Endodermal cell (in vitro differentiated cells): ENCODE data around the gene FADS1. TPM values are rescaled to one million over a fixed set of nuclear protein-coding genes. Genes with fewer than 3 reads are reported as not detected.

Experiments used
- DNase-seq: peaks from one replicate; pipeline ENCODE4 v3.0.0-alpha.2; 2017
- H3K27ac ChIP-seq: 2 replicates; pipeline ENCODE4 v1.5.1; 2013; ENCODE audit warnings: mild to moderate bottlenecking, low read depth, low read length, moderate library complexity
- H3K27me3 ChIP-seq: 2 replicates; pipeline ENCODE4 v1.6.1; 2013; ENCODE audit warnings: mild to moderate bottlenecking, low read length, moderate library complexity; ENCODE audit not compliant: insufficient read depth, control insufficient read depth, poor library complexity, severe bottlenecking
- H3K36me3 ChIP-seq: 2 replicates; pipeline ENCODE4 v1.7.0; 2013; ENCODE audit warnings: mild to moderate bottlenecking, low read length, moderate library complexity; ENCODE audit not compliant: control insufficient read depth, insufficient read depth
- H3K4me1 ChIP-seq: one replicate; pipeline ENCODE4 v1.7.0; 2013; ENCODE audit warnings: low read length; ENCODE audit not compliant: control insufficient read depth, insufficient read depth
- H3K4me3 ChIP-seq: 2 replicates; pipeline ENCODE4 v1.5.1; 2013; ENCODE audit warnings: mild to moderate bottlenecking, low read length, moderate library complexity
- H3K9ac ChIP-seq: 2 replicates; pipeline ENCODE4 v1.6.1; 2013; ENCODE audit warnings: mild to moderate bottlenecking, low read length, moderate library complexity; ENCODE audit not compliant: poor library complexity, severe bottlenecking; ENCODE audit errors: extremely low read depth
- H3K9me3 ChIP-seq: 2 replicates; pipeline ENCODE4 v1.6.1; 2013; ENCODE audit warnings: mild to moderate bottlenecking, low read length, moderate library complexity; ENCODE audit not compliant: control insufficient read depth
- H3K27ac Mint-ChIP-seq: 2 replicates; pipeline ENCODE4 v1.8.0; 2020; ENCODE audit warnings: mixed read lengths
- H3K27me3 Mint-ChIP-seq: 2 replicates; pipeline ENCODE4 v1.8.0; 2021; ENCODE audit warnings: mild to moderate bottlenecking, mixed read lengths; ENCODE audit not compliant: insufficient read depth
- H3K36me3 Mint-ChIP-seq: 2 replicates; pipeline ENCODE4 v1.8.0; 2020; ENCODE audit warnings: low read depth, mixed read lengths
- H3K4me1 Mint-ChIP-seq: 2 replicates; pipeline ENCODE4 v1.8.0; 2020; ENCODE audit warnings: mixed read lengths
- H3K4me3 Mint-ChIP-seq: 2 replicates; pipeline ENCODE4 v1.8.0; 2020; ENCODE audit warnings: mild to moderate bottlenecking, moderate library complexity, mixed read lengths
- H3K9me3 Mint-ChIP-seq: 2 replicates; pipeline ENCODE4 v1.8.0; 2020; ENCODE audit warnings: mild to moderate bottlenecking, mixed read lengths
- CTCF ChIP-seq: fragments of 200-600 bp; sonication (generic); conservative IDR thresholded peaks from 2 replicates; pipeline ENCODE4 v1.5.0; 2021; ENCODE audit warnings: antibody characterized with exemption, mild to moderate bottlenecking
- whole genome bisulfite sequencing, 2 experiments: methylation state at CpG; one replicate each; pipeline versions ENCODE4 v1.1.5 to v1.1.7; 2013; ENCODE audit warnings: missing lambda C conversion rate in 2 of 2, mixed read lengths in 1 of 2; ENCODE audit not compliant: insufficient coverage in 1 of 2, insufficient read length in 1 of 2; 5-methylcytosine and 5-hydroxymethylcytosine counted together
- total RNA-seq, 2 donors: library from RNA; stranded (reverse); fragmentation: NEBNext Ultra II Directional in 1 of 2; extraction: Animal tissue kit (Norgen Biotek cat#: 25700) in 1 of 2; gene quantifications; 2 replicates in 1 of 2; 3 replicates in 1 of 2; pipeline ENCODE4 v1.2.1, GENCODE V29; 2021

FADS1 gene
- total RNA-seq, 2 donors from 2014 or later, result 127 to 138 TPM

GRCh38 chr11:61840371-61840770 is 23.6 kb upstream of the FADS1 start:
- Histone ChIP-seq H3K36me3 (peaks cover 75% of the 10 kb centered on the region), H3K9me3 (no peaks in the 10 kb centered on the region), H3K4me1 (no peaks in the 10 kb centered on the region), H3K9ac (no peak overlapping the region), H3K27me3 (no peaks in the 10 kb centered on the region), H3K4me3 (no peak overlapping the region), H3K27ac (no peak overlapping the region)
- no peaks in the 10 kb centered on the region for H3K9me3 Mint-ChIP-seq
- no peak for DNase-seq
- no peaks in the 10 kb centered on the region for H3K27me3 Mint-ChIP-seq
- H3K36me3 Mint-ChIP-seq, result peaks cover 70% of the 10 kb centered on the region
- no peak overlapping the region for H3K27ac Mint-ChIP-seq
- no peaks in the 10 kb centered on the region for H3K4me1 Mint-ChIP-seq
- TF ChIP-seq CTCF, result no peak
- WGBS, 2 experiments, result 92 to 95% methylated on average over 7 of the region's 7 CpGs
- H3K4me3 Mint-ChIP-seq, result no peak overlapping the region

GRCh38 chr11:61839742-61840141 is 22.9 kb upstream of the FADS1 start:
- Mint-ChIP-seq H3K9me3 (no peaks in the 10 kb centered on the region), H3K36me3 (peaks cover 67% of the 10 kb centered on the region), H3K27me3 (no peaks in the 10 kb centered on the region), H3K4me3 (no peak overlapping the region), H3K4me1 (peaks cover 3% of the 10 kb centered on the region), H3K27ac (no peak overlapping the region)
- H3K9me3 ChIP-seq, result no peaks in the 10 kb centered on the region
- no peaks in the 10 kb centered on the region for H3K27me3 ChIP-seq
- H3K4me1 ChIP-seq, result no peaks in the 10 kb centered on the region
- no peak overlapping the region for H3K27ac ChIP-seq
- TF ChIP-seq CTCF, result no peak
- no peak overlapping the region for H3K9ac ChIP-seq
- H3K36me3 ChIP-seq, result peaks cover 75% of the 10 kb centered on the region
- 92 to 94% methylated on average over 2 of the region's 2 CpGs for WGBS, 2 experiments
- no peak for DNase-seq
- H3K4me3 ChIP-seq, result no peak overlapping the region

GRCh38 chr11:61838921-61839320 is 22.1 kb upstream of the FADS1 start:
- 87 to 90% methylated on average over 3 to 9 of the region's 10 CpGs for WGBS, 2 experiments
- Mint-ChIP-seq H3K36me3 (peaks cover 69% of the 10 kb centered on the region), H3K27ac (no peak overlapping the region), H3K27me3 (no peaks in the 10 kb centered on the region), H3K4me3 (no peak overlapping the region), H3K4me1 (peaks cover 9% of the 10 kb centered on the region), H3K9me3 (no peaks in the 10 kb centered on the region)
- H3K9me3 ChIP-seq, result no peaks in the 10 kb centered on the region
- H3K4me1 ChIP-seq, result no peaks in the 10 kb centered on the region
- H3K9ac ChIP-seq, result no peak overlapping the region
- H3K27ac ChIP-seq, result no peak overlapping the region
- no peak for DNase-seq
- no peak overlapping the region for H3K4me3 ChIP-seq
- no peak for TF ChIP-seq CTCF
- H3K36me3 ChIP-seq, result peaks cover 76% of the 10 kb centered on the region
- H3K27me3 ChIP-seq, result no peaks in the 10 kb centered on the region
